Activated CD4-positive, alpha-beta T cell treated with anti-CD3 and anti-CD28 coated beads, Interleukin-2, amount 10 ng/mL, durations not matched to agents 7 days and 5 days (primary cell): Measurements from ENCODE around the gene GRIN2B. TPM values are rescaled to one million over a fixed set of nuclear protein-coding genes. Genes with fewer than 3 reads are reported as not detected.

ENCODE experiments used
- CTCF ChIA-PET: fragments of 350-600 bp; sonication (Branson Sonifier 250); formaldehyde crosslinking; loops from one replicate; lab custom pipeline; 2021; ENCODE audit warnings: antibody characterized with exemption; lab: Charles Lee
- POLR2A ChIA-PET: fragments of 350-600 bp; sonication (Branson Sonifier 250); formaldehyde crosslinking; loops from one replicate; lab custom pipeline; 2021; ENCODE audit warnings: antibody characterized with exemption; lab: Charles Lee
- DNase-seq: peaks from one replicate; pipeline ENCODE4 v3.0.0-alpha.2; 2020
- H3K27ac Mint-ChIP-seq: one replicate; pipeline ENCODE4 v1.8.0; 2021; ENCODE audit warnings: mild to moderate bottlenecking, moderate library complexity, mixed read lengths
- H3K27me3 Mint-ChIP-seq: one replicate; pipeline ENCODE4 v1.8.0; 2021; ENCODE audit warnings: mixed read lengths
- H3K36me3 Mint-ChIP-seq: one replicate; pipeline ENCODE4 v1.8.0; 2021; ENCODE audit warnings: low read depth, mixed read lengths
- H3K4me1 Mint-ChIP-seq: one replicate; pipeline ENCODE4 v1.8.0; 2021; ENCODE audit warnings: mixed read lengths
- H3K4me3 Mint-ChIP-seq: one replicate; pipeline ENCODE4 v1.8.0; 2021; ENCODE audit warnings: mild to moderate bottlenecking, moderate library complexity, mixed read lengths
- H3K9me3 Mint-ChIP-seq: one replicate; pipeline ENCODE4 v1.8.0; 2021; ENCODE audit warnings: mixed read lengths
- total RNA-seq, 2 experiments: library from RNA; stranded (reverse); gene quantifications; one replicate each; pipeline ENCODE4 v1.2.3, GENCODE V29; 2021

Gene GRIN2B
- total RNA-seq: not detected

DNA sequence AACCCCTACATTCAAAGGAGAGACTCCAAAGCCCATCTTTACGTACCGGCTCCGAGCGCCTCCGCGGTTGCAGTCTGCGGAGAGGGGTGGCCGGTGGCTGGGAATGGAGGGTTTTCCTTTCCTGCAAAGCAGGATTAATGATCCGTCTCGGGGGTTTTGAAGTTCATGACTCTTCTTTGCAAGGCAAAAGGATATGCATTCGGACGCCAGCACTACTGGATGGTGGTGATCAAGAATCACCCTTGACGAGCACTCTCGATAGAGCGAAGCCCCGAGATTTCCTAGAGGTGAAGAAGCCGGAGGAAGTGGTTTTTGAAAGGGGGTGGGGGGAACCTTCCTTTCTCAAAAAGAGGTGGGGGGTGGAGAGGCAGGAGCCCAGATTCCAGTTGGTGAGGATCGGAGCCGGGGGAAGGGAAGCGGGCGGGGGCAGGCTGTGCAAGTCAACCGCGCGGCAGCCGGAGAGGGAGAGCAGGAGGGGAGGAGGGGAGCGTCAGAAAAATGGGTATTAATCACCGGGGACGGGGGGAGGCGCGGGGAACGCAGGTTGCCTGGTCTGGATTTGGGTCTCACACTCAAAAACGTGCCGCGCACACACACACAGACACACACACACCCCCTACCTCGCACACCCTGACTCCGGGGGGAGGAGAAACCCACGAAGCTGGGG is at the start of gene GRIN2B:
Gene GRIN2B (minus strand): TSS at position 307 of the 667 bp plus-strand sequence. CDS start 115,394 bp downstream, outside the sequence.
- no peak within 1 kb of the TSS for H3K27ac Mint-ChIP-seq
- ChIA-PET CTCF (interaction anchor here (0.9 kb wide), 1 partner anchor 8 kb away, joined by 3 read pairs; no protein-coding TSS in a partner anchor), POLR2A (no interaction called here)
- peaks cover 54% of the 10 kb centered on the region for H3K27me3 Mint-ChIP-seq
- no peak for DNase-seq
- no peaks in the 10 kb centered on the region for H3K4me1 Mint-ChIP-seq
- H3K9me3 Mint-ChIP-seq: no peaks in the 10 kb centered on the region
- no peak within 1 kb of the TSS for H3K4me3 Mint-ChIP-seq
- H3K36me3 Mint-ChIP-seq: no peaks in the 10 kb centered on the region

DNA sequence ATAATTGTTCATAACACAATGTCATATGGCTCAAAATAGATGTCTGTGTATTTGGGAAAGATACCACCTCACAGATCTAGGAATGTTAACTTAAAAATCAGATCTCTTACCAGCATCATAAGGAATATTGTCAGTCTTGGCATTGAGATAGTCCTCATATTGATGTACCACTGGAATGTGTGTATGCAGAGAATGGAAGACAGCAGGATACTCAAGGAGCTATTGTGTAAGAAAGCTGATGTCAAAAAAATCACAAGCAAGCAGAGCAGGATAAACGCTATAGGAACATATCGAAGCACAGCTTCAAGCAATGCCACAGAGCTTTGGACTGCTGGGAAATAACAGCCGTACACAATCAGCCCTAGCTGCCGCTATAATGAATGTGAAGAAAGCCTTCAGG is 45.1 kb upstream of the GRIN2B start:
- Mint-ChIP-seq H3K4me3 (no peak overlapping the region), H3K36me3 (no peaks in the 10 kb centered on the region), H3K27me3 (no peaks in the 10 kb centered on the region), H3K9me3 (no peaks in the 10 kb centered on the region), H3K4me1 (no peaks in the 10 kb centered on the region), H3K27ac (no peak overlapping the region)
- ChIA-PET POLR2A (no interaction called here), CTCF (interaction anchor here (1.5 kb wide), 1 partner anchor 71 kb away, joined by 3 read pairs; no protein-coding TSS in a partner anchor)
- DNase-seq: no peak

DNA sequence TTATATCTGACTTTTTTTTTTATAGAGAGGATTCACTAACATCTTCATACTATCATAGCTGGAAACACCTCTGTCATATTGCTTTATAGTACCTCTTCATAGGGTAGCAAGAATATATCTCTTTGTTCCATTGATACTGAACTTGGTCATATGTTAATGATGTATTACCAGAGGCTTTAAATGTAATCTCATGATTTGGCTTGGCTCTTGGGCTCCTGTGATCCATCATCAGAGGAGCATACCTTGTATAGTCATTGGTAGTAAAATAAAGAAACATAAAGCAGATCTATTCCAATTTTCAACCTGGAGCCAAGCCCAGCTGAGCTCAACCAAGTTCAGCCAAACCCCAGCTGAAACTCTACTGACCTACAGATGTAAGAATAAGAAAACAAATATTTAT is 43.2 kb upstream of the GRIN2B start:
- H3K4me1 Mint-ChIP-seq: no peaks in the 10 kb centered on the region
- POLR2A ChIA-PET: no interaction called here
- H3K4me3 Mint-ChIP-seq: no peak overlapping the region
- H3K9me3 Mint-ChIP-seq: no peaks in the 10 kb centered on the region
- no peaks in the 10 kb centered on the region for H3K36me3 Mint-ChIP-seq
- CTCF ChIA-PET: no interaction called here
- no peak overlapping the region for H3K27ac Mint-ChIP-seq
- no peak for DNase-seq
- no peaks in the 10 kb centered on the region for H3K27me3 Mint-ChIP-seq

DNA sequence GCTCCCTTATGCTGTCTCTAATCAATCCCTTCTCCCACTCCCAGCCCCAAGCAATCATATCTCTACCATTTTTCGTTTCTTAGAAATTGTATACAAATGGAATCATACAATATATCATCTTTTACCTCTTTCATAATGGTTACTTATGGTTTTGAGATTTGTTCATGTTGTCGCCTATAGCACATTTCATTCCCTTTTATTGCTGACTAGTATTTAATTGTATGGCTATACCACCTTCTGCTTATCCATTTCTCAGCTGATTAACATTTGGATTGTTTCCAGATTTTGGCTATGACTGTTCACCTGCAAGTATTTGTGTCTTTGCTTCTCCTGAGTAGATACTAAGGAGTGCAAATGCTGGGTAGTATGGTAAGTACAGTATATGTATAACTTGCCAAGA is 36.7 kb upstream of the GRIN2B start:
- no peaks in the 10 kb centered on the region for H3K9me3 Mint-ChIP-seq
- H3K4me1 Mint-ChIP-seq: no peaks in the 10 kb centered on the region
- POLR2A ChIA-PET: no interaction called here
- no peak for DNase-seq
- H3K36me3 Mint-ChIP-seq: no peaks in the 10 kb centered on the region
- no peak overlapping the region for H3K4me3 Mint-ChIP-seq
- CTCF ChIA-PET: interaction anchor here (1.3 kb wide), 1 partner anchor 45 kb away, joined by 3 read pairs; no protein-coding TSS in a partner anchor
- H3K27ac Mint-ChIP-seq: no peak overlapping the region
- H3K27me3 Mint-ChIP-seq: no peaks in the 10 kb centered on the region

DNA sequence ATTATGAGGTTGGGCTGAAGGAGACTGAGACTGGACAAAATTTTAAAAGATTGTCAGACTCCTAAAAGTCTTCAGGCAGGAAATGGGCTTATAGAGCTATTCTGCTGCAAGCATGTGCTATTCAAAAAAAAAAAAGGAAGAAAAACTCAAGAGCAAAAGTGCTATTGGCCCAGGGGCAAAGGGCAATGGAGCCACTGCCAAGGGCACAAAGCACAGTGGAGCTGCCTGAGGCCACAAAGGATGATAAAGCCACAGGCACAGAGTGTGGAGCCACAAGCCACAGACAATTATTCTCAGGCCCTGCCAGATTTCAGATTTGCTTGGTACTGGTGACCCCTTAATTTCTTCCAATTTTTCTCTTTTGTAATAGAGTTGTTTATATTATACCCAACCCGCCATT is 29.6 kb upstream of the GRIN2B start:
- ChIA-PET POLR2A (no interaction called here), CTCF (no interaction called here)
- no peaks in the 10 kb centered on the region for H3K4me1 Mint-ChIP-seq
- H3K9me3 Mint-ChIP-seq: peaks cover 2% of the 10 kb centered on the region
- no peak for DNase-seq
- H3K36me3 Mint-ChIP-seq: no peaks in the 10 kb centered on the region
- no peak overlapping the region for H3K27ac Mint-ChIP-seq
- H3K27me3 Mint-ChIP-seq: no peaks in the 10 kb centered on the region
- no peak overlapping the region for H3K4me3 Mint-ChIP-seq

DNA sequence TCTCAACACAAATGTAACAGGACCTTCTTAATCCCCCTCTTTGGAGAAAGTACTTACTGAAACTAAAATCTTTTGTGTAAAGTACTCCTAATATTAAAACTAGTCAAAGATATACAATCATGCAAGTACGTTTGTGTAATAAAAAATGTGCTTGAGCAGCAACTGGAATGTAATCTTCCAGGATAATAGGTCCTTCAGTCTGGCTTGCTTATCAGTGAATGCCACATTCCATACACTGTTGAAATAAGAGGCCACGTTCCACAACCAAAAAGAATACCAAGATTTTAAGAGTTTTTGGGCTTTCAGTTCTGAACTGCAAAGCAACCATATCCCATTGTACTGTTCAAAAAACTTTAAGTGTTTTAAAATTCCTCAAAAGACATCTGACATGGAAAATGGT is 26.2 kb upstream of the GRIN2B start:
- Mint-ChIP-seq H3K27me3 (no peaks in the 10 kb centered on the region), H3K4me3 (no peak overlapping the region), H3K4me1 (no peaks in the 10 kb centered on the region), H3K9me3 (peaks cover 2% of the 10 kb centered on the region), H3K27ac (no peak overlapping the region), H3K36me3 (no peaks in the 10 kb centered on the region)
- CTCF ChIA-PET: no interaction called here
- no peak for DNase-seq
- POLR2A ChIA-PET: no interaction called here

DNA sequence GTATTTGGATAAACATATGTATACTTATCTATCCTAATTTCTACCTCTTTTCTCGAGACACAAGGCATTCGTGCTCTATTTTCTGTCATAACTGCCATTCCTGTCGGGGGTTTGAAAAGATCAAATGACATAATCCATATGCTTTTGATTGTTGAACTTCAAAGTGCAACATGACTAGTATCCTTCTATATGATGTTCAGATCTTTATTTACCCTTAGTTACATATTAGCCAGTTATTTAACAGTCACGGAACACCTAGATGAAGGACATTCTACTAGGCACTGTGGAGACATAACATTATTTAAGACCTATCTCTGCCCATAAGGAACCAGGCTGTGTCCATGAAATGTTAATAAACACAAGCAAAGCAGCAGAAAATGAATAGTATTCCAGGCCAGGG is 11.2 kb upstream of the GRIN2B start:
- DNase-seq: no peak
- H3K4me1 Mint-ChIP-seq: no peaks in the 10 kb centered on the region

DNA sequence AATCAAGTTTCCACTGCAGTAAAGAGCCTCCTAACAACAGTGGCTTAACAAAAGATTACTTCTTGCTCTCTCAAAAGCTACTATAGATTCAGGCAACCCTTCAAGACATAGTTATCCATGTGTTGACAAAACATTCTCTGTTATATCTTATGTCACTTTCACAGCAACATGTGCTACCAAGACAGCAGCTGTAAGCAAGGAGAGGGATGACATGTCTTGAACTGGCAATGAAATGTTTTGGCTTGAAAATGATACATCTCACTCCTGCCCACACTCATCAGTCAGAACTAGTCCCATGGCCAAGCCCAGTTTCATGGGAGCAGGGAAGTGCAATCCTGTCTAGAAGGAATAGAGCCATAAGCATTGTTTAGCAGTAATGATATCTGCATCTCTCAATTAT is 10.7 kb upstream of the GRIN2B start:
- H3K4me3 Mint-ChIP-seq: no peak overlapping the region
- H3K9me3 Mint-ChIP-seq: no peaks in the 10 kb centered on the region
- no peaks in the 10 kb centered on the region for H3K27me3 Mint-ChIP-seq
- H3K4me1 Mint-ChIP-seq: no peaks in the 10 kb centered on the region
- POLR2A ChIA-PET: no interaction called here
- no peak for DNase-seq
- H3K36me3 Mint-ChIP-seq: no peaks in the 10 kb centered on the region
- no peak overlapping the region for H3K27ac Mint-ChIP-seq
- CTCF ChIA-PET: interaction anchor here (0.9 kb wide), 1 partner anchor 175 kb away, joined by 3 read pairs; no protein-coding TSS in a partner anchor

More for the DNA sequence above, 11.2 kb upstream of the GRIN2B start:
- Mint-ChIP-seq H3K36me3 (no peaks in the 10 kb centered on the region), H3K27ac (no peak overlapping the region), H3K27me3 (no peaks in the 10 kb centered on the region), H3K4me3 (no peak overlapping the region), H3K9me3 (no peaks in the 10 kb centered on the region)
- ChIA-PET CTCF (interaction anchor here (0.9 kb wide), 1 partner anchor 175 kb away, joined by 3 read pairs; no protein-coding TSS in a partner anchor), POLR2A (no interaction called here)

DNA sequence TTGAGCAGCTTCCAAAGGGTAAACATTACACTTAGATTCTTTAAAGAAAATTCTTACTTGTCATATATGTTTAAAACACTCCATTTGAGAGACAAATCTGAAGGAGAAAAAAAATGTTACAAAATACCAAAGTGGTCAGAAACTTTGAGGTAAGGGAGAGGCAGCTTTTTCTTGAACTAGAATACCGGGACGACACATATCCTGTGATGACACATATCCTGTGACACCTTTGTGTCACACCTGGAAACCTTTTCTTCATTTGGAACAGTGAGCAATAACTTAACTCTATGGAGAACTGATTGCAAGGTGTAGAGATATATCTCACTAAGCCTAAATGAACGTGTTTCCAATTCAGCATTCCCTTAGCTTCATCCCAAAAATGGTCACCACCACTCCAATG is 4.6 kb upstream of the GRIN2B start:
- Mint-ChIP-seq H3K36me3 (no peaks in the 10 kb centered on the region), H3K4me3 (no peak overlapping the region), H3K9me3 (no peaks in the 10 kb centered on the region), H3K4me1 (no peaks in the 10 kb centered on the region), H3K27ac (no peak overlapping the region), H3K27me3 (peaks cover 29% of the 10 kb centered on the region)
- POLR2A ChIA-PET: interaction anchor here (0.6 kb wide), 1 partner anchor 73 kb away, joined by 3 read pairs; no protein-coding TSS in a partner anchor
- CTCF ChIA-PET: no interaction called here
- no peak for DNase-seq

DNA sequence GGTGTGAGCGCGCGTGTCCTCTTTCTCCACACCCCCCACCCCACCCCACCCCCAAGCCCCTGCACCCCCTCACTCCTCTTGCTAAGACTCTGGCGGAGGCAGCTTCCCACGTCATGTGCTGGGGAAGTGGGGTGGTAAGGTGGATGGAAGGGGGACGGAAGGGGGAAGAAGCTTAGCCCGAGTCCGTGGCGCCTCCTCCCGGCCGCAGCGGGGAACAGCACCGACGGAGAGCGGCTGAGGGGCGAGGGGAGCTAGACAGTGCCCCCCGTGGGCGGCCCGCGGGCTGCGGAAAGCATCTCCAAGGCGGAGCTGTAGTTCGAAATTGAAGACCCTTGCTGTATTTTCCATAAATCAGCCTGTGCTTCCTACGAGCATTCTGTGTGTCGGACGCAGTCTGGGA is 588 bp upstream of the GRIN2B start:
- CTCF ChIA-PET: interaction anchor here (0.9 kb wide), 1 partner anchor 8 kb away, joined by 3 read pairs; no protein-coding TSS in a partner anchor
- POLR2A ChIA-PET: no interaction called here
- Mint-ChIP-seq H3K27me3 (peaks cover 54% of the 10 kb centered on the region), H3K9me3 (no peaks in the 10 kb centered on the region), H3K4me1 (no peaks in the 10 kb centered on the region), H3K27ac (no peak overlapping the region), H3K4me3 (no peak overlapping the region), H3K36me3 (no peaks in the 10 kb centered on the region)
- no peak for DNase-seq

DNA sequence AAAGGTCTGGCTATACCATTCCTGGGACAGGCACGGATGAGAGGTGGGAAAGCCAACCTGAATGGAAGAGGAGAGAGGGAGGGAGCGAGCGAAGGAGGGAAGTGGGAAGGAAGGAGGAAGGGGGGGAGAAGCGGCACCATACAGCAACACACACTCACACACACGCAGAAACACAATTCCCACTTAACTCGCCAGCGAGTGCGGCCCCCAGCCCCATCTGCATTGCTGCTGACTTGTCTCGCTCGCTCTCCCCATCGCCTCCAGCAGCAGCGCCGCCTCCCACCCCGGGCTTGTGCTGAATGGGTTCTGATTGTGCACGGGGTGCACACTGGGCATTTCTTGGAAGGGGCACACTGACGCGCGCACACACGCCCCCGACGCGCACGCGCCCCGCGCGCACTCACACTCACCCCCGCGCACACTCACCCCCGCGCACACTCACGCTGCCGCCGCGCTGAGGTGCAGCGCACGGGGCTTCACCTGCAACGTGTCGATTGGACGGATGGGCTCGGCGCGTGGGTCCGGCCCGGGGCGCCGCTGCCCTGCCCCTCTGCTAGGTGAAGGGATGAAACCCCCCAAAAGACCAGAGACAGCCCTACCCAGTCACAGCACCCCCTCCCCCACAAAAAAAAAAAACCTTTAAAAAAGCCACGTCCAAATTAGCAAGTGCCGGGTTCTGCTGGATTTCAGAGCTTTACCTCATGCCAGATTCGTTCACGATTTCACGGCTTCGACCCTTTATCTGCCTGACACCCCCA is 685 bp downstream of the GRIN2B start:
- H3K4me3 Mint-ChIP-seq: no peak overlapping the region
- POLR2A ChIA-PET: no interaction called here
- H3K27me3 Mint-ChIP-seq: peaks cover 54% of the 10 kb centered on the region

DNA sequence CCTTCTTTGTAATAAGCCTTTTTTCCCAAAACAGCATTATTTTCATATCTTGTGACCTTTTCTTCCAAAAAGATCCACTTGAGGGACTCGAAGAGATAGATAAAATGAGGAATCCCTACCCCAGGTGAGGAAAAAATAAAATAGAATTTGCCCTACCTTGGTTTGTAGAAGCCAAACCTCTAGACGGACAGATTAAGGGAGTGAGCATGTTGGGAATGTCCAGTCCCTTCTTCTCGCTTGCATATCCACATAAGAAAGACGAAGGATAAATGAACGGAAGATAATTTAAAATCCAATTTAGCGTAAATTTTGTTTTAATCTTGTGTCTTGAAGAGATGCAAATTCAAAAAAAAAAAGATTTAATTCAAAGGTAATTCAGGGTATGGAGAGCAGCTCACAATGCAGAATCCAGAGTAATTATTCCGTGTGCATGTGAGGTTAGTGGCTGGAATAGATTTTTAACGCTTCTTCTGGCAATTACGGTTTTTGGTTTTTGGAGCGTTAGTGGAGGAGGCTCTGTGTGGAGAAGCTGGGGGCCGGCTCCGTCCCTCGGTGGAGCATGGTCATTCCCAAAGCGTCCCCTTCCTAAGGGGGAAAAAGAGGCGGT is 1.5 kb downstream of the GRIN2B start:
- no peaks in the 10 kb centered on the region for H3K4me1 Mint-ChIP-seq
- no peaks in the 10 kb centered on the region for H3K9me3 Mint-ChIP-seq
- peaks cover 54% of the 10 kb centered on the region for H3K27me3 Mint-ChIP-seq
- ChIA-PET POLR2A (no interaction called here), CTCF (no interaction called here)
- H3K4me3 Mint-ChIP-seq: no peak overlapping the region
- H3K36me3 Mint-ChIP-seq: no peaks in the 10 kb centered on the region
- H3K27ac Mint-ChIP-seq: no peak overlapping the region
- DNase-seq: no peak

More for the DNA sequence above, 685 bp downstream of the GRIN2B start:
- CTCF ChIA-PET: no interaction called here
- no peaks in the 10 kb centered on the region for H3K9me3 Mint-ChIP-seq
- no peak for DNase-seq
- H3K27ac Mint-ChIP-seq: no peak overlapping the region
- no peaks in the 10 kb centered on the region for H3K4me1 Mint-ChIP-seq
- H3K36me3 Mint-ChIP-seq: no peaks in the 10 kb centered on the region

DNA sequence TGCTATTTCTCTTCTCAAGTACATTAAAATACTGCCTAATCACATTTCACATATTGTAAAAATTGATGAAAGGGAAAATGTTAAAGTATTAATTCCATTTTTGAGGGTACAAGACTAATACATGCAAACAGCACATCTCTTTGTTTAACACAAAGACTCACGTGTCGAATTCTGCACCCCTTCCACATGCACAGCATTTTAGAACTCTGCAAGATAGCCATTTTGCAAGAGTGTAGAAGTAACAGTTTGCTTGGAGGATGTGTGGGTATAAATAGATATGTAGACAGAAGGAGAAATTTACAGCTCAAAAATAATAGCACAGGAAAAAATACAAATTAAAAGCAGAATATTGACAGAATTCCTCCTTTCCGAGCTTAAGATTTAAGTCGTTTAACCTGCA is 2.5 kb downstream of the GRIN2B start:
- ChIA-PET POLR2A (no interaction called here), CTCF (no interaction called here)
- Mint-ChIP-seq H3K4me1 (no peaks in the 10 kb centered on the region), H3K9me3 (no peaks in the 10 kb centered on the region), H3K4me3 (no peak overlapping the region), H3K27me3 (peaks cover 50% of the 10 kb centered on the region), H3K36me3 (no peaks in the 10 kb centered on the region), H3K27ac (no peak overlapping the region)
- no peak for DNase-seq
